ENCODE results near the gene SRCAP. TPM values are rescaled to one million over a fixed set of nuclear protein-coding genes. Genes with fewer than 3 reads are reported as not detected.
A peak's percentile ranks its signal among the peaks of the same experiment; 100 is the strongest.

SRCAP gene
- total RNA-seq, 1 donor from 2014 or later: 17.2 TPM

DNA sequence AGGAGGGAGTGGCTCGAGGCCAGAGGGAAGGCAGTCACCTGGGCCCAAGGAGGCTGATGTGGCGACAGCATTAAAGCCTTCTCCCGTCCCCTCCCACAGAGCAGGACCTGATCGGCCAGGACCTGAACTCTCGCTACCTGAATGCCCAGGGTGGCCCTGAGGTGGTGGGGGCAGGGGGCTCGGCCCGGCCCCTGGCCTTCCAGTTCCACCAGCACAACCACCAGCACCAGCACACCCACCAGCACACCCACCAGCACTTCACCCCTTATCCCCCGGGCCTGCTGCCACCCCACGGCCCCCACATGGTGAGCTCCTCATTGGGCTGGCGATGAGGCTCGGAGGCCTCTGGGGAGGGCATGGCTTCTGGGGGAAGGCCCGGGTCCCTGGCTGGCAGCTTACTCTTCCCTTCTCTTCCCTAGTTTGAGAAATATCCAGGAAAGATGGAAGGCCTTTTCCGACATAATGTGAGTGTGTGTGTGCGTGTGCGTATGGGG is 34.3 kb upstream of the SRCAP start:
- peak overlapping the region in 1 of 3 donors; percentile 25 for H3K9ac ChIP-seq (ENCODE audit: low read depth in 1 of 3, low read length in 3 of 3)
- no peak overlapping the region for H3K4me3 ChIP-seq (ENCODE audit: low read length in 3 of 3)
- H3K36me3 ChIP-seq (ENCODE audit: control insufficient read depth in 3 of 3, insufficient read depth in 3 of 3, low read length in 3 of 3): peaks cover 69 to 74% (median 71%) of the 10 kb centered on the region in 3 donors
- H3K9me3 ChIP-seq (ENCODE audit: control insufficient read depth in 3 of 3, low read length in 3 of 3): no peaks in the 10 kb centered on the region
- no peak overlapping the region for H3K27ac ChIP-seq (ENCODE audit: low read depth, low read length)
- H3K27me3 ChIP-seq (ENCODE audit: control insufficient read depth in 3 of 3, insufficient read depth in 3 of 3, low read length in 3 of 3): no peaks in the 10 kb centered on the region
- peaks cover 26 to 40% (median 32%) of the 10 kb centered on the region in 3 donors for H3K4me1 ChIP-seq (ENCODE audit: control insufficient read depth in 3 of 3, insufficient read depth in 3 of 3, low read length in 3 of 3)

DNA sequence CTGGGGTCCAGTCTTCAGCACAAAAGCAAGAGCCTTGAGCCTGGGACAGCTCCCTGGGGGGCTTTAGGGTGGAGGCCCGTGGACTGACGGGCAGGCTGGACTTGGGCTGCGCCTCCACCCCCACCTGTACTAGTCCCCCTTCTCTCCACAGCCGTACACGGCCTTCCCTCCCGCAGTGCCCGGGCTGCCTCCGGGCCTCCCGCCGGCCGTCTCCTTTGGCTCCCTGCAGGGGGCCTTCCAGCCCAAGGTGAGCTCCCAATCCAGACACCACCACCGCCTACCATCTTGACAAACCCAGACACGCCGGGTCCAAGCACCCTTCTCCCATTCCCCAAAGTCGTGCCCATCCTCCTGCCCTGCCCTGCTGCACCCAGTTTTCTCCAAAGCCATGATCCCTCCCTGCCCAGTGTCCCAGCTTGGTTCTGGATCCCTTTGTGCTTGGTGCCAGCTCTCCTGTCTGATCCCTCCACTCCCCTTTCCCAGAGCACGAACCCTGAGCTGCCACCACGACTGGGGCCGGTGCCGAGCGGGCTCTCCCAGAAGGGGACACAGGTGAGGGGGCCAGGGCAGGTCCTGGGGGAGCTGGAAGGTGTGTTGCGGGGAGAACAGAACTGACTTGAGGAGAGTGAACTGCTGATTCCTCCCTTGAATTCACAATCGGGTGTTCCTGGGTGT is 33.7 kb upstream of the SRCAP start:
- Histone ChIP-seq H3K27me3 (ENCODE audit: control insufficient read depth in 3 of 3, insufficient read depth in 3 of 3, low read length in 3 of 3) (no peaks in the 10 kb centered on the region), H3K27ac (ENCODE audit: low read depth, low read length) (no peak overlapping the region), H3K36me3 (ENCODE audit: control insufficient read depth in 3 of 3, insufficient read depth in 3 of 3, low read length in 3 of 3) (peaks cover 69 to 80% (median 77%) of the 10 kb centered on the region in 3 donors), H3K9me3 (ENCODE audit: control insufficient read depth in 3 of 3, low read length in 3 of 3) (no peaks in the 10 kb centered on the region), H3K4me1 (ENCODE audit: control insufficient read depth in 3 of 3, insufficient read depth in 3 of 3, low read length in 3 of 3) (peaks cover 22 to 35% (median 26%) of the 10 kb centered on the region in 3 donors), H3K9ac (ENCODE audit: low read depth in 1 of 3, low read length in 3 of 3) (peak overlapping the region in 1 of 3 donors; percentile 25), H3K4me3 (ENCODE audit: low read length in 3 of 3) (no peak overlapping the region)

DNA sequence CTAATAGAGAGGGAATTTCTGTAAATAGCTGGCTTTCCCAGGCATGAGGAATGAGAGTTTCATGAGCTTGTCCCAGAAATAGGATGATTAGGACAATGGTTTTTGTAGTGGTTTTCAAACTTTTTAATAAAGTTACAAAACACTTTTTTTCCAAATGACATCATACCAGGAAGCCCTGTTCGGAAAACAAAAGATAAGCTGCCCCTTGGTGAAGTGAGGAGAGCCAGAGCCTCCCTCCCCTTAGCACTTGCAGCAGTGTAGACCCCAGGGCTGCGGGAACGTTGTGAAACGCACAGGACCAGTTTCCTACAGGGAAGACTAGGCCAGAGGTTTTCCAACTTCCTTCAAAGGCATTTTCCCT is 33.2 kb upstream of the SRCAP start:
- no peak overlapping the region for H3K9ac ChIP-seq (ENCODE audit: low read depth in 1 of 3, low read length in 3 of 3)
- H3K36me3 ChIP-seq (ENCODE audit: control insufficient read depth in 3 of 3, insufficient read depth in 3 of 3, low read length in 3 of 3): peaks cover 69 to 80% (median 76%) of the 10 kb centered on the region in 3 donors

DNA sequence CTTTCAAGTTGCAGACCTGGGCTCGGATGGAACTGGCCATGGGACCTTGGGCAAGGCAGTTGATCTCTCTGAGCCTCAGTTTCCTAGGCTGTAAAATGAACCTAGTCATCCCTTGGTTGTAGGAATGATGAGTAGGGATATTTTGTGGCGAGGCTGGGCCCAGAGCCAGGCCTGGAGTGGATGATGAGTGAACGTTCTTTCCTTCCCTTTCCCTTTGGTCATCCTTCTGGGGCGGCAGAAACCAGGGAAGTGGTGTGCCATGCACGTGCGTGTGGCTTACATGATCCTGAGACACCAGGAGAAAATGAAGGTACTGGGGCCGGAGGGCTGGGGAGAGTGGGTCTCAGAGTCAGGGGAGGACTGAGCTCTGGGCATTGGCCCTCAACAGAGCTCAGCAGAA is 32.3 kb upstream of the SRCAP start:
- Histone ChIP-seq H3K27me3 (ENCODE audit: control insufficient read depth in 3 of 3, insufficient read depth in 3 of 3, low read length in 3 of 3) (no peaks in the 10 kb centered on the region), H3K27ac (ENCODE audit: low read depth, low read length) (no peak overlapping the region), H3K36me3 (ENCODE audit: control insufficient read depth in 3 of 3, insufficient read depth in 3 of 3, low read length in 3 of 3) (peaks cover 62 to 71% (median 67%) of the 10 kb centered on the region in 3 donors), H3K9me3 (ENCODE audit: control insufficient read depth in 3 of 3, low read length in 3 of 3) (no peaks in the 10 kb centered on the region), H3K4me1 (ENCODE audit: control insufficient read depth in 3 of 3, insufficient read depth in 3 of 3, low read length in 3 of 3) (peaks cover 8 to 21% (median 12%) of the 10 kb centered on the region in 3 donors), H3K4me3 (ENCODE audit: low read length in 3 of 3) (no peak overlapping the region), H3K9ac (ENCODE audit: low read depth in 1 of 3, low read length in 3 of 3) (no peak overlapping the region)

More for the DNA sequence above, 33.2 kb upstream of the SRCAP start:
- Histone ChIP-seq H3K4me3 (ENCODE audit: low read length in 3 of 3) (no peak overlapping the region), H3K4me1 (ENCODE audit: control insufficient read depth in 3 of 3, insufficient read depth in 3 of 3, low read length in 3 of 3) (peaks cover 16 to 29% (median 20%) of the 10 kb centered on the region in 3 donors), H3K27me3 (ENCODE audit: control insufficient read depth in 3 of 3, insufficient read depth in 3 of 3, low read length in 3 of 3) (no peaks in the 10 kb centered on the region), H3K27ac (ENCODE audit: low read depth, low read length) (no peak overlapping the region), H3K9me3 (ENCODE audit: control insufficient read depth in 3 of 3, low read length in 3 of 3) (no peaks in the 10 kb centered on the region)

DNA sequence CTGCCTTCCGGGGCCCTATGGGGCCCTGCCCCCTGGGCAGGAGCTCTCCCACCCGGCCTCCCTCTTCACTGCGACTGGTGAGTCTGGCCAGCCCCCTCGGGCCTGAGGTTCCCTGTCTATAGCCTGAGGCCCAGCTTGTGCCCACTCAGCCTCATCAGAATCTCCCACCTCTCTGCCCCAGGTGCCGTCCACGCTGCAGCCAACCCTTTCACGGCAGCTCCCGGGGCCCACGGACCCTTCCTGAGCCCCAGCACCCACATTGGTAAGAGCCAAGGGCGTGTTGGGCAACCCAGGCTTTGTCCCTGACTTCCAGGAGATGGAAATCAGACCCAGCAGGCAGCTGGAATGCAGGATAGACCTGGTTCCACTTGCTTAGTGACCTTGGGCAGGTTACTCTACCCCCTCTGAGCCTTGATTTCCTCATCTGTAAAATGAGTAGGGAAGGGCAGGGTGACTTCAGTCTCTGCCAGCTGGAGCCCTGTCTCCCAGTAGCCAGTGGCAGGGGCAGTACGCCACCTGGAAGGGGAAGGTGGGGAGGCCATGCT is 31.5 kb upstream of the SRCAP start:
- Histone ChIP-seq H3K27me3 (ENCODE audit: control insufficient read depth in 3 of 3, insufficient read depth in 3 of 3, low read length in 3 of 3) (no peaks in the 10 kb centered on the region), H3K4me1 (ENCODE audit: control insufficient read depth in 3 of 3, insufficient read depth in 3 of 3, low read length in 3 of 3) (peaks cover 4 to 13% (median 5%) of the 10 kb centered on the region in 3 donors), H3K9me3 (ENCODE audit: control insufficient read depth in 3 of 3, low read length in 3 of 3) (no peaks in the 10 kb centered on the region), H3K36me3 (ENCODE audit: control insufficient read depth in 3 of 3, insufficient read depth in 3 of 3, low read length in 3 of 3) (peaks cover 54 to 64% (median 60%) of the 10 kb centered on the region in 3 donors), H3K9ac (ENCODE audit: low read depth in 1 of 3, low read length in 3 of 3) (no peak overlapping the region), H3K27ac (ENCODE audit: low read depth, low read length) (no peak overlapping the region), H3K4me3 (ENCODE audit: low read length in 3 of 3) (no peak overlapping the region)

DNA sequence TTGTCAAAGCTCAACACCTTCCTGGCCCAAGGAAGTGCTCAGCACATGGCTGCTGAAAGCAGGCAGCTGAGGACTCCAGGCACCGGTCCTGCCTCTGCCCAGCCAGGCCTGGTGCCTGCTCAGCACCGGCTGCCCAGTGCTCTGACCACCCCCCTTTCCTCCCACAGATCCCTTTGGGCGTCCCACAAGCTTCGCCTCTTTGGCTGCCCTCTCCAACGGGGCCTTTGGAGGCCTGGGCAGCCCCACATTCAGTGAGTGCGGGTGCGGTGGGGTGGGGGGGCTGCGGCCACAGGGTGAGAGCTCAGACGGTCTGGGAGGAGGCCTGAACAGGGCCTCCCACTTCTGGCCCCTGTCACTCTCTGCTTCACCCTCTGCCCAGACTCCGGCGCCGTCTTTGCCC is 30.6 kb upstream of the SRCAP start:
- H3K9me3 ChIP-seq (ENCODE audit: control insufficient read depth in 3 of 3, low read length in 3 of 3): no peaks in the 10 kb centered on the region
- peaks cover 45 to 56% (median 50%) of the 10 kb centered on the region in 3 donors for H3K36me3 ChIP-seq (ENCODE audit: control insufficient read depth in 3 of 3, insufficient read depth in 3 of 3, low read length in 3 of 3)
- H3K9ac ChIP-seq (ENCODE audit: low read depth in 1 of 3, low read length in 3 of 3): no peak overlapping the region
- H3K27me3 ChIP-seq (ENCODE audit: control insufficient read depth in 3 of 3, insufficient read depth in 3 of 3, low read length in 3 of 3): no peaks in the 10 kb centered on the region
- no peak overlapping the region for H3K4me3 ChIP-seq (ENCODE audit: low read length in 3 of 3)
- H3K27ac ChIP-seq (ENCODE audit: low read depth, low read length): no peak overlapping the region
- peaks cover 4 to 5% (median 5%) of the 10 kb centered on the region in 3 donors for H3K4me1 ChIP-seq (ENCODE audit: control insufficient read depth in 3 of 3, insufficient read depth in 3 of 3, low read length in 3 of 3)

DNA sequence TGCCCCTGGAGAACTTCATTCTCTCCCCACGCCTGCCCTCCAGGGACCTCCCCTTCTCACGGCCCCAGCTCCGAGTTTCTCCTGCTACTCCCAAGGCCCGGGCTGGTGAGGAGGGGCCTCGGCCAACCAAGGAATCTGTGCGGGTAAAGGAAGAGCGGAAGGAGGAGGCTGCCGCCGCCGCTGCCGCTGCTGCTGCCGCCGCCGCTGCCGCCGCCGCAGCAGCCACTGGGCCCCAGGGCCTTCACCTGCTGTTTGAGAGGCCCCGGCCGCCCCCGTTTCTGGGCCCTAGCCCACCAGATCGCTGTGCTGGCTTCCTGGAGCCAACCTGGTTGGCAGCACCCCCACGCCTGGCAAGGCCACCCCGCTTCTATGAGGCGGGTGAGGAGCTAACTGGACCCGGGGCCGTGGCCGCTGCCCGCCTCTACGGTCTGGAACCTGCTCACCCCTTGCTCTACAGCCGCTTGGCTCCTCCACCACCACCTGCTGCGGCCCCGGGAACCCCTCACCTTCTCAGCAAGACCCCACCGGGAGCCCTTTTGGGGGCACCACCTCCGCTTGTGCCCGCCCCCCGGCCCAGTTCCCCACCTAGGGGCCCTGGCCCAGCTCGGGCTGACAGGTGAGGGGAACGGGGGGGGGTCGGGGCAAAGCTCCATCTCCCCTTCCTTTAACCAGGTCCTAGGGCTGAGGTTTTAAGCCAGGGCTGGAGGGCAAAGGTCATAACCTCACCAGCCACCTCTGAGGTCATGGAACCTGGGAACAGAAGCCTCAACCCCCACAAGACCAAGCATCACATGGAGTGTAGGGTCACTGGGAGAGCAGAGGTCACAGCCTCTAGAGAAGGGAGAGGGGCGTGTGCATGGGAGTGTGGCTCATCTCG is 29.7 kb upstream of the SRCAP start:
- no peak overlapping the region for H3K27ac ChIP-seq (ENCODE audit: low read depth, low read length)
- H3K36me3 ChIP-seq (ENCODE audit: control insufficient read depth in 3 of 3, insufficient read depth in 3 of 3, low read length in 3 of 3): peaks cover 39 to 50% (median 45%) of the 10 kb centered on the region in 3 donors
- H3K9ac ChIP-seq (ENCODE audit: low read depth in 1 of 3, low read length in 3 of 3): no peak overlapping the region
- no peak overlapping the region for H3K4me3 ChIP-seq (ENCODE audit: low read length in 3 of 3)
- H3K4me1 ChIP-seq (ENCODE audit: control insufficient read depth in 3 of 3, insufficient read depth in 3 of 3, low read length in 3 of 3): peaks cover 0 to 4% (median 0%) of the 10 kb centered on the region in 3 donors
- H3K9me3 ChIP-seq (ENCODE audit: control insufficient read depth in 3 of 3, low read length in 3 of 3): no peaks in the 10 kb centered on the region
- H3K27me3 ChIP-seq (ENCODE audit: control insufficient read depth in 3 of 3, insufficient read depth in 3 of 3, low read length in 3 of 3): no peaks in the 10 kb centered on the region

DNA sequence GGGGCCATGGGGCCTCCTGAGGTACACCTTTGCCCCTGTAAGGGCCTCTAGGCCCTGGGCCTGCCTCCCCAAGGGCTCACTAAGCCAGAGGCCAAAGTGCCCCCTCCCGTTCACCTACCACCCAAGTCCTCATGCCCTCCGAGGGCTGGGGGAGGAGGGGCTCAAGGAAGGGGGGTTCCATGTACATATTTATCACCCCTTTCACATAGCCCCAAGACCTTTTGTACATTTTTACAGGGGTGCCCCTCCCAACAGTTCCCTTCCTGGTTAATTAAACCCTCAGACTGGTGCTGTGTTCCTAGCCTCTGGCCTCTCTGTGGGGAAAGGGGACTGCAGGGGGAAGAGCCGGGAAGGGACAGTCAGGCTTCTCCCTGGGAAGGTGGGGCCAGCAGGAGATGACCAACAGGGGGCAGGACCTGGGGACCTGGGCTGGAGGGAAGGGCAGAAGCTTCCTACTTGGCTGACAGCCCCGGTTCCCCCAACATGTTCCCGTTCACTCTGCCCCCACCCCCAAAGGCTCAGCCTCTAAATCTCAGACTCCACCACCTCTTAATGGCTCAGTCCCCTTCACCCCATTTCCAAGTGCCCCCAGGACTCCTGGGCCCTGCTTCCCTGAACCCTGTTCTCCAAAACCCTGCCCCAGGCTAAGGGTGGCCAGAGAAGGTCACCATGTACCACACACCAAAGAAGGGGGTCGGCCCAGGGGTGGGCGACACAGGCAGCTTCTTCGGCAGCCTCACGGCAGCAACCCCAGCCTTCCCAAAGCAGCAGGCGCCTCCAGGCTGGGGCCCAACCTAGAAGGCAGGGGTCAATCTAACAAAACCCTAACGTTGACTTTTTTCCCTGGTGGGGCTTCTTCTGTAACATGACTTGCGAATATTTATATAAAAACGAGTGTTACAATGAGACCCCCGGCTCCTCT is 28.8 kb upstream of the SRCAP start:
- Histone ChIP-seq H3K4me1 (ENCODE audit: control insufficient read depth in 3 of 3, insufficient read depth in 3 of 3, low read length in 3 of 3) (peaks cover 0 to 4% (median 0%) of the 10 kb centered on the region in 3 donors), H3K4me3 (ENCODE audit: low read length in 3 of 3) (no peak overlapping the region), H3K9ac (ENCODE audit: low read depth in 1 of 3, low read length in 3 of 3) (no peak overlapping the region), H3K36me3 (ENCODE audit: control insufficient read depth in 3 of 3, insufficient read depth in 3 of 3, low read length in 3 of 3) (peaks cover 31 to 42% (median 38%) of the 10 kb centered on the region in 3 donors), H3K9me3 (ENCODE audit: control insufficient read depth in 3 of 3, low read length in 3 of 3) (no peaks in the 10 kb centered on the region), H3K27me3 (ENCODE audit: control insufficient read depth in 3 of 3, insufficient read depth in 3 of 3, low read length in 3 of 3) (no peaks in the 10 kb centered on the region), H3K27ac (ENCODE audit: low read depth, low read length) (no peak overlapping the region)

DNA sequence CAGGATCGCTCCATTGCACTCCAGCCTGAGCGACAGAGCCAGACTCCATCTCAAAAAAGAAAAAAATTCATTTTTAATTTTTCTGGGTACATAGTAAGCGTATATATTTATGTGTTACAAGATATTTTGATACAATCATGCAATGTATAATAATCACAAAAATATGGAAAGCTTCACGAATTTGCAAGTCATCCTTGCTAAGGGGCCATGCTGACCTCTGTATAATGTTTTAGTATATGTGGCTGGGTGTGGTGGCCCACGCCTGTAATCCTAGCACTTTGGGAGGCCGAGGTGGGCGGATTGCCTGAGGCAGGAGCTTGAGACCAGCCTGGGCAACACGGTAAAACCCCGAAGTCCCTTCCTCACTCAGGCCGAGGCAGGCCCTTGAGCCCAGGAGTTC is 23.8 kb upstream of the SRCAP start:
- H3K4me3 ChIP-seq (ENCODE audit: low read length in 3 of 3): no peak overlapping the region
- no peak overlapping the region for H3K27ac ChIP-seq (ENCODE audit: low read depth, low read length)
- no peaks in the 10 kb centered on the region for H3K27me3 ChIP-seq (ENCODE audit: control insufficient read depth in 3 of 3, insufficient read depth in 3 of 3, low read length in 3 of 3)
- no peaks in the 10 kb centered on the region for H3K9me3 ChIP-seq (ENCODE audit: control insufficient read depth in 3 of 3, low read length in 3 of 3)
- peaks cover 0 to 3% (median under 1%) of the 10 kb centered on the region in 3 donors for H3K36me3 ChIP-seq (ENCODE audit: control insufficient read depth in 3 of 3, insufficient read depth in 3 of 3, low read length in 3 of 3)
- no peaks in the 10 kb centered on the region for H3K4me1 ChIP-seq (ENCODE audit: control insufficient read depth in 3 of 3, insufficient read depth in 3 of 3, low read length in 3 of 3)
- no peak overlapping the region for H3K9ac ChIP-seq (ENCODE audit: low read depth in 1 of 3, low read length in 3 of 3)
